Esophagus muscularis mucosa (tissue), 4 donors: ENCODE measurements around the gene GFOD1. TPM values are rescaled to one million over a fixed set of nuclear protein-coding genes. Genes with fewer than 3 reads are reported as not detected.
A peak's percentile ranks its signal among the peaks of the same experiment; 100 is the strongest.
"Not testable (repeated sequence)": the region's sequence is repeated elsewhere in the genome, so short reads cannot be mapped to it uniquely, and the experiment has no call there.

Experiments used
- DNase-seq: peaks from one replicate; pipeline ENCODE4 v3.0.0-alpha.2; 2017; ENCODE audit errors: extremely low spot score
- H3K27ac ChIP-seq, 4 donors: fragments of 200-600 bp; sonication (generic); replicated peaks in 1 of 4; 1 replicate in 3 of 4; 2 replicates in 1 of 4; pipeline ENCODE4 v1.5.1; 2016 to 2019; ENCODE audit warnings: mild to moderate bottlenecking in 1 of 4
- H3K27me3 ChIP-seq, 4 donors: fragments of 200-600 bp; sonication (generic); one replicate each; pipeline versions ENCODE4 v1.5.1 to v1.6.0; 2016 to 2019
- H3K36me3 ChIP-seq, 4 donors: fragments of 200-600 bp; sonication (generic); one replicate each; pipeline ENCODE4 v1.5.1; 2016 to 2019
- H3K4me1 ChIP-seq, 4 donors: fragments of 200-600 bp; sonication (generic); one replicate each; pipeline ENCODE4 v1.5.1; 2016 to 2019
- H3K4me3 ChIP-seq, 4 donors: fragments of 200-600 bp; sonication (generic); 1 replicate in 2 of 4; 2 replicates in 2 of 4; pipeline ENCODE4 v1.5.1; 2016 to 2019; ENCODE audit warnings: mild to moderate bottlenecking in 4 of 4, moderate library complexity in 1 of 4
- H3K9me3 ChIP-seq, 4 donors: fragments of 200-600 bp; sonication (generic); 1 replicate in 3 of 4; 2 replicates in 1 of 4; pipeline ENCODE4 v1.5.1; 2016 to 2019
- CTCF ChIP-seq, 3 experiments: fragments of 200-600 bp in 2 of 3; fragments of 450-650 bp in 1 of 3; sonication (generic) in 2 of 3; IDR thresholded peaks; one replicate each; pipeline ENCODE4 v1.5.1; 2017 to 2019; ENCODE audit warnings: antibody characterized with exemption in 3 of 3, mild to moderate bottlenecking in 2 of 3, moderate library complexity in 1 of 3
- EP300 ChIP-seq: sonication (generic); formaldehyde crosslinking; IDR thresholded peaks from one replicate; pipeline ENCODE4 v1.6.1; 2017; ENCODE audit warnings: antibody characterized with exemption
- POLR2A ChIP-seq: fragments of 450-650 bp; IDR thresholded peaks from one replicate; pipeline ENCODE4 v1.6.1; 2017; ENCODE audit warnings: antibody characterized with exemption, moderate library complexity, mild to moderate bottlenecking, low read depth
- POLR2AphosphoS5 ChIP-seq, 2 donors: sonication (generic); formaldehyde crosslinking; IDR thresholded peaks; one replicate each; pipeline ENCODE4 v1.6.1; 2017; ENCODE audit warnings: antibody characterized with exemption in 2 of 2
- WGBS: methylation state at CpG from one replicate; pipeline ENCODE4 v1.1.5; 2018; 5-methylcytosine and 5-hydroxymethylcytosine counted together
- intact Hi-C: fragments of 100-400 bp; cut with DNase I; formaldehyde crosslinking; loops from one replicate; pipeline ENCODE4 v1.15.1; 2023
- total RNA-seq, 4 donors: library from RNA; depleted of rRNA; stranded (reverse); fragments of >200 nt; gene quantifications; one replicate each; pipeline versions ENCODE4 v1.1.0 to v1.2.1, GENCODE V29; 2016

Gene GFOD1
- total RNA-seq, 4 donors from 2014 or later, result 21.7 to 34.5 (median 25.8) TPM

GRCh38 chr6:13462458-13463327 is 24.7 kb downstream of the GFOD1 start:
- H3K27me3 ChIP-seq, result no peaks in the 10 kb centered on the region
- TF ChIP-seq POLR2A, result no peak
- TF ChIP-seq EP300, result no peak
- TF ChIP-seq POLR2AphosphoS5 (IDR thresholded peaks at IDR 0.05), result no peak
- no peak for TF ChIP-seq CTCF (IDR thresholded peaks at IDR 0.05)
- H3K9me3 ChIP-seq, result no peaks in the 10 kb centered on the region
- WGBS, result 87% methylated on average over 12 of the region's 12 CpGs
- no peak for DNase-seq
- intact Hi-C loops, result no loop called here
- H3K4me1 ChIP-seq, result peaks cover 22 to 38% (median 26%) of the 10 kb centered on the region in 4 donors
- no peak overlapping the region for H3K4me3 ChIP-seq
- no peak overlapping the region for H3K27ac ChIP-seq
- peaks cover 0 to 11% (median 6%) of the 10 kb centered on the region in 4 donors for H3K36me3 ChIP-seq

- Histone ChIP-seq H3K4me3 (no peak overlapping the region), H3K4me1 (peaks cover 28 to 45% (median 30%) of the 10 kb centered on the region in 4 donors), H3K27me3 (no peaks in the 10 kb centered on the region), H3K27ac (no peak overlapping the region), H3K9me3 (no peaks in the 10 kb centered on the region), H3K36me3 (peaks cover 0 to 11% (median 6%) of the 10 kb centered on the region in 4 donors)
- intact Hi-C loops, result no loop called here
- 79% methylated on average over 6 of the region's 6 CpGs for WGBS
- no peak for DNase-seq
- TF ChIP-seq CTCF (IDR thresholded peaks at IDR 0.05) (no peak), POLR2A (no peak), EP300 (no peak), POLR2AphosphoS5 (IDR thresholded peaks at IDR 0.05) (no peak)
Measured at GRCh38 chr6:13461805-13462204, 25.6 kb downstream of the GFOD1 start.

- no peaks in the 10 kb centered on the region for H3K9me3 ChIP-seq
- peaks cover 0 to 11% (median 6%) of the 10 kb centered on the region in 4 donors for H3K36me3 ChIP-seq
- DNase-seq, result no peak
- intact Hi-C loops, result no loop called here
- no peak overlapping the region for H3K4me3 ChIP-seq
- H3K27ac ChIP-seq, result no peak overlapping the region
- TF ChIP-seq POLR2A (no peak), POLR2AphosphoS5 (IDR thresholded peaks at IDR 0.05) (no peak), CTCF (IDR thresholded peaks at IDR 0.05) (no peak), EP300 (no peak)
- peaks cover 26 to 44% (median 30%) of the 10 kb centered on the region in 4 donors for H3K4me1 ChIP-seq
- H3K27me3 ChIP-seq, result no peaks in the 10 kb centered on the region
- WGBS, result 95% methylated on average over 4 of the region's 4 CpGs
Measured at GRCh38 chr6:13461307-13461706, 26.1 kb downstream of the GFOD1 start.

- H3K4me1 ChIP-seq, result peaks cover 26 to 46% (median 40%) of the 10 kb centered on the region in 4 donors
- H3K4me3 ChIP-seq, H3K27me3 ChIP-seq, intact Hi-C loops, H3K27ac ChIP-seq, H3K9me3 ChIP-seq, DNase-seq: not testable (repeated sequence)
- H3K36me3 ChIP-seq, result peaks cover 0 to 11% (median 6%) of the 10 kb centered on the region in 4 donors
- 45% methylated on average over 2 of the region's 2 CpGs for WGBS
Measured at GRCh38 chr6:13460289-13460688, 27.1 kb downstream of the GFOD1 start.

GRCh38 chr6:13457577-13457976 is 29.8 kb downstream of the GFOD1 start:
- 37% methylated on average over 6 of the region's 7 CpGs for WGBS
- Histone ChIP-seq H3K27me3 (no peaks in the 10 kb centered on the region), H3K4me1 (peaks cover 52 to 62% (median 55%) of the 10 kb centered on the region in 4 donors), H3K9me3 (no peaks in the 10 kb centered on the region), H3K36me3 (peaks cover 0 to 11% (median 4%) of the 10 kb centered on the region in 4 donors), H3K4me3 (no peak overlapping the region), H3K27ac (peak overlapping the region in 2 of 4 donors; percentile 26 to 83)
- intact Hi-C loops, result no loop called here
- TF ChIP-seq POLR2AphosphoS5 (IDR thresholded peaks at IDR 0.05) (peak in 1 of 2 donors; percentile 10), CTCF (IDR thresholded peaks at IDR 0.05) (no peak)
- no peak for DNase-seq
